Left lung (tissue), 14 donors: ENCODE data around the gene RAD23B. TPM values are rescaled to one million over a fixed set of nuclear protein-coding genes. Genes with fewer than 3 reads are reported as not detected.

Experiments
- ATAC-seq: fragments of 200-7000 bp; cut with Tn5 transposase; one replicate; pipeline ENCODE4 v1.9.1; 2020; ENCODE audit warnings: moderate library complexity
- DNase-seq, 4 donors: peaks; one replicate each; pipeline ENCODE4 v3.0.0-alpha.2; 2013 to 2020
- H3K27ac ChIP-seq, 2 donors: fragments of 200-600 bp; sonication (generic) in 1 of 2; one replicate each; pipeline versions ENCODE4 v1.5.0 to v1.8.0; 2020 to 2021
- H3K27me3 ChIP-seq, 2 donors: fragments of 200-600 bp; sonication (generic) in 1 of 2; one replicate each; pipeline versions ENCODE4 v1.5.0 to v1.8.0; 2020 to 2021
- H3K36me3 ChIP-seq, 2 donors: fragments of 200-600 bp; sonication (generic) in 1 of 2; one replicate each; pipeline versions ENCODE4 v1.5.0 to v1.8.0; 2020 to 2021
- H3K4me1 ChIP-seq, 2 donors: fragments of 200-600 bp; one replicate each; pipeline ENCODE4 v1.8.0; 2021
- H3K4me3 ChIP-seq, 2 donors: fragments of 200-600 bp; sonication (generic) in 1 of 2; one replicate each; pipeline versions ENCODE4 v1.5.0 to v1.8.0; 2020 to 2021; ENCODE audit warnings: mild to moderate bottlenecking in 1 of 2
- H3K9me3 ChIP-seq, 2 donors: fragments of 200-600 bp; sonication (generic) in 1 of 2; one replicate each; pipeline versions ENCODE4 v1.5.0 to v1.8.0; 2020 to 2021
- intact Hi-C, 2 donors: fragments of 100-400 bp; cut with DNase I; formaldehyde crosslinking; loops; one replicate each; pipeline versions ENCODE4 v1.11.2 to v1.14.2; 2022
- long read RNA-seq, 12 donors: library from polyadenylated mRNA in 2 of 12; unstranded in 2 of 12; transcript quantifications; one replicate each; pipeline ENCODE4 v2.0.0 and lab custom pipeline, GENCODE V29; 2019 to 2026
- polyA plus RNA-seq, 6 donors: library from polyadenylated mRNA; unstranded; fragments of 120-200 nt; gene quantifications; one replicate each; pipeline ENCODE4 v1.2.1, GENCODE V29; 2013; ENCODE audit not compliant: insufficient read length in 6 of 6
- total RNA-seq, 2 donors: library from RNA; stranded (reverse); fragmentation: NEBNext Ultra II Directional; extraction: Animal tissue kit (Norgen Biotek cat#: 25700); gene quantifications; one replicate each; pipeline ENCODE4 v1.2.1, GENCODE V29; 2021
- TF ChIP-seq, protein P1 (sequence below), 2 donors: fragments of 200-600 bp; sonication (generic) in 1 of 2; IDR thresholded peaks; one replicate each; pipeline versions ENCODE4 v1.5.0 to v1.8.0; 2021; ENCODE audit warnings: antibody characterized with exemption in 2 of 2
- donor health status: DM: no; HTN: yes; CAD: no.
- donor health status: DM: no; HTN: no; CAD: no.

The RAD23B gene
- 100 to 1,000 TPM; 108 to 142 TPM for total RNA-seq
- 100 to 1,000 TPM; 105 to 131 (median 114) TPM for polyA plus RNA-seq
- long read RNA-seq, donor 1, full-length matches to known transcripts: 17 of 139 reads
- long read RNA-seq, donor 1, partial matches to known transcripts: 122 of 139 reads
- long read RNA-seq, donor 1, other reads (novel, unspliced or antisense): 0 of 139 reads
- long read RNA-seq, donor 2, full-length matches to known transcripts: 20 of 232 reads
- long read RNA-seq, donor 2, partial matches to known transcripts: 212 of 232 reads
- long read RNA-seq, donor 2, other reads (novel, unspliced or antisense): 0 of 232 reads
- long read RNA-seq, donor 3, full-length matches to known transcripts: 22 of 88 reads
- long read RNA-seq, donor 3, partial matches to known transcripts: 66 of 88 reads
- long read RNA-seq, donor 3, other reads (novel, unspliced or antisense): 0 of 88 reads
- long read RNA-seq, donor 4, partial matches to known transcripts: 0 of 2 reads
- long read RNA-seq, donor 4, other reads (novel, unspliced or antisense): 2 of 2 reads
- long read RNA-seq, donor 5, full-length matches to known transcripts: 15 of 104 reads
- long read RNA-seq, donor 5, partial matches to known transcripts: 89 of 104 reads
- long read RNA-seq, donor 5, other reads (novel, unspliced or antisense): 0 of 104 reads
- long read RNA-seq, donor 6, full-length matches to known transcripts: 3 of 72 reads
- long read RNA-seq, donor 6, partial matches to known transcripts: 69 of 72 reads
- long read RNA-seq, donor 6, other reads (novel, unspliced or antisense): 0 of 72 reads
- long read RNA-seq, donor 7, full-length matches to known transcripts: 7 of 38 reads
- long read RNA-seq, donor 7, partial matches to known transcripts: 31 of 38 reads
- long read RNA-seq, donor 7, other reads (novel, unspliced or antisense): 0 of 38 reads
- long read RNA-seq, donor 8, full-length matches to known transcripts: 14 of 80 reads
- long read RNA-seq, donor 8, partial matches to known transcripts: 66 of 80 reads
- long read RNA-seq, donor 8, other reads (novel, unspliced or antisense): 0 of 80 reads
- long read RNA-seq, donor 9: 0 reads
- long read RNA-seq, donor 10, partial matches to known transcripts: 3 of 5 reads
- long read RNA-seq, donor 10, other reads (novel, unspliced or antisense): 2 of 5 reads
- long read RNA-seq, donor 11, full-length matches to known transcripts: 21 of 118 reads
- long read RNA-seq, donor 11, partial matches to known transcripts: 97 of 118 reads
- long read RNA-seq, donor 11, other reads (novel, unspliced or antisense): 0 of 118 reads
- long read RNA-seq, donor 12, full-length matches to known transcripts: 18 of 62 reads
- long read RNA-seq, donor 12, partial matches to known transcripts: 44 of 62 reads
- long read RNA-seq, donor 12, other reads (novel, unspliced or antisense): 0 of 62 reads

DNA sequence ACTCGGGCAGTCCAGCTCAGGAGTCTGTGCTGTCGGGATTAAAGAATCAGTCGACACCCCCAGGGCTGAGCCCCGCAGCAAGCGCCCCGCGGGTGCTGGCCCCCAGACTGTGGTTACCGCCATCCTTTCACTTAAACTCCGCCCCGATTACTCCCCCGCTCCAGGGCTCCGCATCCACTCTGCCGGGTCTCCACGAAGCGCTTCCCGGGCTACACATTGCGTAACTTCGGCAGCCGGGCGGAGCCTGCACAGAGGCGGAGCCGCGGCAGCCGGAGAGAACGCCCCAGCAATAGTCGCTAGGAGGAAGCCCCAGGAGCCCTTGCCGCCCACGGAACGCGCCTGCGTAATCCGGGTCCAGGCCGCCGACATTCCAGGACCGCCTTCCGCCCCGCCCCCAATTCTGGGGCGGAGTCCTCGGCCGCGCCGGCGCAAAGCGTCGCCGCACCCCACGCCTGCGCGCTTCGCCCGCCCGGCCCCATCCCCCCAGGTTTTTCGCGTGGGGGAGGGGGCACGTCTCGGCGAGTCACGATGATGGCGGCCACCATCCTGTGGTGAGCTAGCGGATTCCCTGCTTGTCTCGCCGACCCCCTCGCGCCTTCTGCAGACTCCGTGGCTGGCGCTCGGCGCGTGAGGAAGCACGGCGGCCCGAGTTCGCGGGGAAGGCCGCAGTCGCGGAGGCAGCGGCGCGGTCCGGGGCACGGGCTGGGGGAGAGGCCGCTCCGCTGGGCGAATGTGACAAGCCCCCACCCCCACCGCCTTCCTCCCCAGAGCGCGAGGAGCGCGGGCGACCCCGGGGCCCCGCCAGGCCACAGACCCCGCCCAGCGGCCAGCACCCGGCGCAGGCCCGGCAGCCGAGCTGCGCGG is at the start of gene RAD23B:
Gene RAD23B, plus strand, starts transcription at position 521 of the 864 bp plus-strand sequence. CDS start 351 bp downstream, outside the sequence.
- H3K9me3 ChIP-seq: no peaks in the 10 kb centered on the region
- DNase-seq (peak; percentile 99 to 100 (median 100)), ATAC-seq (peak; percentile 93)
- peaks cover 8 to 60% of the 10 kb centered on the region in 2 donors for H3K4me1 ChIP-seq
- H3K27ac ChIP-seq: peak within 1 kb of the TSS; percentile 99 to 100
- no peaks in the 10 kb centered on the region for H3K36me3 ChIP-seq
- no peaks in the 10 kb centered on the region for H3K27me3 ChIP-seq
- H3K4me3 ChIP-seq: peak within 1 kb of the TSS; percentile 72 to 95
- intact Hi-C loops: no loop called here
- TF ChIP-seq, protein P1, sequence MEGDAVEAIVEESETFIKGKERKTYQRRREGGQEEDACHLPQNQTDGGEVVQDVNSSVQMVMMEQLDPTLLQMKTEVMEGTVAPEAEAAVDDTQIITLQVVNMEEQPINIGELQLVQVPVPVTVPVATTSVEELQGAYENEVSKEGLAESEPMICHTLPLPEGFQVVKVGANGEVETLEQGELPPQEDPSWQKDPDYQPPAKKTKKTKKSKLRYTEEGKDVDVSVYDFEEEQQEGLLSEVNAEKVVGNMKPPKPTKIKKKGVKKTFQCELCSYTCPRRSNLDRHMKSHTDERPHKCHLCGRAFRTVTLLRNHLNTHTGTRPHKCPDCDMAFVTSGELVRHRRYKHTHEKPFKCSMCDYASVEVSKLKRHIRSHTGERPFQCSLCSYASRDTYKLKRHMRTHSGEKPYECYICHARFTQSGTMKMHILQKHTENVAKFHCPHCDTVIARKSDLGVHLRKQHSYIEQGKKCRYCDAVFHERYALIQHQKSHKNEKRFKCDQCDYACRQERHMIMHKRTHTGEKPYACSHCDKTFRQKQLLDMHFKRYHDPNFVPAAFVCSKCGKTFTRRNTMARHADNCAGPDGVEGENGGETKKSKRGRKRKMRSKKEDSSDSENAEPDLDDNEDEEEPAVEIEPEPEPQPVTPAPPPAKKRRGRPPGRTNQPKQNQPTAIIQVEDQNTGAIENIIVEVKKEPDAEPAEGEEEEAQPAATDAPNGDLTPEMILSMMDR (IDR thresholded peaks at IDR 0.05): no peak

DNA sequence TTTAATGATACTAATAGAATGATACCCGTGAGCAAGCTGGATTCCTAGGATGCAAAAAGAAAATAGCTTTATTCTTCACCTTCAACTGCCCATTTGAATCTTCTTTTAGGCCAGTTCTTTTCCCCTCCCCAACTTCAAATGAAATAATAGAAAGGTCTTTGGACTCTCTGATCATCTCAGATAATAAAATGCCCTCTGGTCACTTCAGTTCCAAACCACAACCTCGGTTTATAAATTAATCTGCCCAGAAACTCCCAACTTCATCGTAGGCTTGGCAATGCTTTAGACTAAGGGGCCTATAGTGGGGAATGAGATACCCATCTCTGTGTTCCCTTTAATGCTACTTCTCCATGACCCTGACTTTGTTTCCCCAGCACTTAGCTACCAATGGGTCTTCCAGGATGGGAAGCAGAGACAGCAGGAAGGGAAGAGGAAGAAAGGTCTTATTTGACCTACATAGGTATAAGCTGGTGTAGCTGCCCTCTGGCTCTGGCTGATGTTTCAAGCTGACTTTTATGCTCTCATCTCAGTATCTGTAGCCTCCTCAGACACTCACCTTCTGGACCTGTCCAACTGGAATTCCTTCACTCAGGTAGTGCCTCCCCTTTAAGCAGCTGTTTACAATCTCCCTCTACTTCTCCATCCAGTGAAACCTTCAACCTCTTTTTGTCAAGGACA is 47.2 kb upstream of the RAD23B start:
- Histone ChIP-seq H3K4me1 (no peaks in the 10 kb centered on the region), H3K36me3 (no peaks in the 10 kb centered on the region), H3K27ac (no peak overlapping the region), H3K4me3 (no peak overlapping the region), H3K9me3 (no peaks in the 10 kb centered on the region), H3K27me3 (no peaks in the 10 kb centered on the region)
- TF ChIP-seq, protein P1 (IDR thresholded peaks at IDR 0.05): no peak
- ATAC-seq (no peak), DNase-seq (no peak)
- intact Hi-C loops: no loop called here

DNA sequence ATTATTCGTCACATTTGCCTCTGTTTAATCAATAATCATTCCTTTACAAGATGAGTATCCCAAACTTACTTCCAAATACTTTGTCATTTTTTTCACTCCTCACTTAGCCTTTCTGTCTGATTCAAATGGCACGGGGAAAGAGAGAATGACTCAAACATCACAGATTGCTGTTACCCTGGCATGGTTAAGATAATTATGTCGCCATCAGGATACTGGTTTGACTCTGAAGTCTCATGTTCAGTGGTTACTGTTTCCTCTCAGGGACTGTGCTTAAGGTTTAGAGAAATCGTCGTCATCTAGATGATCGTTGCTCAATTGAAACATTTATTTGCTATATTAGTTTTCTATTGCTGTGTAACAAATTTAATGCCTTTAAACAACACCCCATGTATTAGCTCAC is 45.2 kb upstream of the RAD23B start:
- no peaks in the 10 kb centered on the region for H3K4me1 ChIP-seq
- intact Hi-C loops: no loop called here
- ATAC-seq: no peak

More for the DNA sequence above, 45.2 kb upstream of the RAD23B start:
- TF ChIP-seq, protein P1 (IDR thresholded peaks at IDR 0.05): no peak
- Histone ChIP-seq H3K36me3 (no peaks in the 10 kb centered on the region), H3K4me3 (no peak overlapping the region), H3K9me3 (no peaks in the 10 kb centered on the region), H3K27ac (no peak overlapping the region), H3K27me3 (no peaks in the 10 kb centered on the region)
- no peak for DNase-seq
